ENCODE measurements around the gene SEMA3D.

The SEMA3D gene

GRCh38 chr7:85186521-85187241 lies at the start of gene SEMA3D:
SEMA3D (minus strand) TSS chr7:85187056; CDS start chr7:85121891, 65,165 bp downstream.
- TF ChIP-seq, protein P1, sequence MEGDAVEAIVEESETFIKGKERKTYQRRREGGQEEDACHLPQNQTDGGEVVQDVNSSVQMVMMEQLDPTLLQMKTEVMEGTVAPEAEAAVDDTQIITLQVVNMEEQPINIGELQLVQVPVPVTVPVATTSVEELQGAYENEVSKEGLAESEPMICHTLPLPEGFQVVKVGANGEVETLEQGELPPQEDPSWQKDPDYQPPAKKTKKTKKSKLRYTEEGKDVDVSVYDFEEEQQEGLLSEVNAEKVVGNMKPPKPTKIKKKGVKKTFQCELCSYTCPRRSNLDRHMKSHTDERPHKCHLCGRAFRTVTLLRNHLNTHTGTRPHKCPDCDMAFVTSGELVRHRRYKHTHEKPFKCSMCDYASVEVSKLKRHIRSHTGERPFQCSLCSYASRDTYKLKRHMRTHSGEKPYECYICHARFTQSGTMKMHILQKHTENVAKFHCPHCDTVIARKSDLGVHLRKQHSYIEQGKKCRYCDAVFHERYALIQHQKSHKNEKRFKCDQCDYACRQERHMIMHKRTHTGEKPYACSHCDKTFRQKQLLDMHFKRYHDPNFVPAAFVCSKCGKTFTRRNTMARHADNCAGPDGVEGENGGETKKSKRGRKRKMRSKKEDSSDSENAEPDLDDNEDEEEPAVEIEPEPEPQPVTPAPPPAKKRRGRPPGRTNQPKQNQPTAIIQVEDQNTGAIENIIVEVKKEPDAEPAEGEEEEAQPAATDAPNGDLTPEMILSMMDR (IDR thresholded peaks at IDR 0.05; ENCODE audit: extremely low read depth, missing control alignments) = peak; percentile 87
- peak; percentile 76 for DNase-seq (ENCODE audit: low spot score)

DNA sequence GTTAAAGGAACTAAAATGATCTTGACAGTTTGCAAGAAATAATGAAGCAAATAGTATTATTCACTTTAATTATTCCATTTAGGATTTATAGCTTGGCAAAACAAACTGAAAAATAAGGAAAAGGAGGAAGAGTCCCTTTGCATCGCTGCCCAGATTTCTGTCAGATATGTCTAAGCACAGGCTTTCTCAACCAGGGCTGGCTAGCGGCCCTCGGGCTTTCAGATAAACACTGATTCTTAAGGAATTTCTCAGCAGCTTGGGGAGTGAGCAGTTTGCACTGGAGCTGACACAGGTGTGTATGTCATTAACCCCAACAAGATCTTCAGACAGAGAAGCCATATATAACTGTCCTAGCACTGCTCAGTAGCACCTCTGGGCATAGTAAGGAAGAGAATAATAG lies 47.9 kb upstream of the SEMA3D start:
- TF ChIP-seq, protein P1 (IDR thresholded peaks at IDR 0.05; ENCODE audit: extremely low read depth, missing control alignments) = no peak
- DNase-seq (ENCODE audit: low spot score) = no peak

- TF ChIP-seq, protein P1 (IDR thresholded peaks at IDR 0.05; ENCODE audit: extremely low read depth, missing control alignments) = no peak
- no peak for DNase-seq (ENCODE audit: low spot score)
Measured at GRCh38 chr7:85232068-85232467, 45.2 kb upstream of the SEMA3D start.

DNA sequence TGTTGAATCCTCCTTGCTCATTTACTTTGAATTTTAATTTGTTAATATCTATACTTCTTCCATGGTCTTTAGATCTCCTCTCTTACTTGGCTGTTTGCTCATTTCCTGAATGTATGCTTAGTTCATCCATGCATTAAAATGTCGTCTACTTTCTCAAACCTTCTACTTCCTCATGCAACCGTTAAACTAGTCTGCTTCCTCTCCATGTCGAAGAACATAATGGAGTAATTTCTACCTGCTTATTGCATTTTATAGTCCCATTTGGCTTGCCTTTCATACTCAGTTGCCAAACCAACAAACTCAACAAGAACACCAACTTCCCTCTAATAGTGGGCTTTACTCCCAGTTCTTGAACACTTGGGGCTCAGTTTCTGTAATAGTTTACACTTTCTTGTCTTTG lies 43.8 kb upstream of the SEMA3D start:
- no peak for DNase-seq (ENCODE audit: low spot score)
- TF ChIP-seq, protein P1 (IDR thresholded peaks at IDR 0.05; ENCODE audit: extremely low read depth, missing control alignments) = no peak

- TF ChIP-seq, protein P1 (IDR thresholded peaks at IDR 0.05; ENCODE audit: extremely low read depth, missing control alignments) = no peak
- no peak for DNase-seq (ENCODE audit: low spot score)
Measured at GRCh38 chr7:85229544-85229943, 42.7 kb upstream of the SEMA3D start.

GRCh38 chr7:85226361-85227085 lies 39.7 kb upstream of the SEMA3D start:
- TF ChIP-seq, protein P1 (IDR thresholded peaks at IDR 0.05; ENCODE audit: extremely low read depth, missing control alignments) = no peak
- DNase-seq (ENCODE audit: low spot score) = no peak

- TF ChIP-seq, protein P1 (IDR thresholded peaks at IDR 0.05; ENCODE audit: extremely low read depth, missing control alignments) = no peak
- no peak for DNase-seq (ENCODE audit: low spot score)
Measured at GRCh38 chr7:85224171-85224570, 37.3 kb upstream of the SEMA3D start.
